Stimulated activated CD4-positive, alpha-beta T cell treated with anti-CD3 and anti-CD28 coated beads, TNF-alpha, amount 100 ng/mL, for 4 hours (primary cell): ENCODE measurements around the gene CCDC122.
"Not testable (repeated sequence)": the region's sequence is repeated elsewhere in the genome, so short reads cannot be mapped to it uniquely, and the experiment has no call there.

ENCODE experiments used
- DNase-seq, 3 experiments: peaks; one replicate each; pipeline ENCODE4 v3.0.0-alpha.2; 2020; ENCODE audit warnings: low read depth in 3 of 3

Gene CCDC122

DNA sequence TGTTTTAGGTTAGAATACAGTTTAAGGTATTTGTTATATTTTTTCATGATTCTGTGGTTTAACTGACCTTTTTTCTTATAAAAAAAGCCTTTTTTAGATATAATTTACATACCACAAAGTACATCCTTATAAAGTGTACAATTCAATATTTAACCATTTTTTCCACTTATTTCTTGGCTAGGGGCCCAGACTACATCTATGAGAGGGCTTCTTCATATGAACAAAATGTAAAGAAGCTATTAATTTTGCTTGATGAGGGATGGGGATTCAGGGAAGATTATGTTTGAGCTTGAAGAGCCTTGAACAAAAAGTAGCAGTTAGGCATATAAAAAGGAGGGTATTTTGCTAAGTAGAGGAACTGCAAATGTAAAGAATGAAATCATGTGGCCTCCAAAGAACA is 2.2 kb downstream of the CCDC122 start:
- no peak for DNase-seq

DNA sequence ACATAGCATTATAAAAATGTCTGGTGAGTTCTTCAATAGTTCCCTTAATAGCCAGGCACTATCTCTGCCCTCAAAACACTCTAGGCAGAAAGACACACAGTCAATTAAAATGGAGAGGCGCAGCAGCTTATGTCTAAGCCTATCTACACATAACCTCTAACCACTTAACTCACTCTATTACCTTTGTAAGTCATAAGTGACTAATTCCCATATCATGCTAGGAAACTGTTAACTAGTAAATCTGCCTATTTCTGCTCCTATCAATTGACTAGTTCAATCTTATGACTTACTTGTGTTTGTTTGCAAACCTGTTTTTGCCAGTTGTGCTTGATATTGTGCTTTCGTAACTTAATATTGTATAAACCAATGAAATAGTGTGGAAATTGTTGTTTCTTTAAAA is 3.2 kb downstream of the CCDC122 start:
- no peak for DNase-seq

DNA sequence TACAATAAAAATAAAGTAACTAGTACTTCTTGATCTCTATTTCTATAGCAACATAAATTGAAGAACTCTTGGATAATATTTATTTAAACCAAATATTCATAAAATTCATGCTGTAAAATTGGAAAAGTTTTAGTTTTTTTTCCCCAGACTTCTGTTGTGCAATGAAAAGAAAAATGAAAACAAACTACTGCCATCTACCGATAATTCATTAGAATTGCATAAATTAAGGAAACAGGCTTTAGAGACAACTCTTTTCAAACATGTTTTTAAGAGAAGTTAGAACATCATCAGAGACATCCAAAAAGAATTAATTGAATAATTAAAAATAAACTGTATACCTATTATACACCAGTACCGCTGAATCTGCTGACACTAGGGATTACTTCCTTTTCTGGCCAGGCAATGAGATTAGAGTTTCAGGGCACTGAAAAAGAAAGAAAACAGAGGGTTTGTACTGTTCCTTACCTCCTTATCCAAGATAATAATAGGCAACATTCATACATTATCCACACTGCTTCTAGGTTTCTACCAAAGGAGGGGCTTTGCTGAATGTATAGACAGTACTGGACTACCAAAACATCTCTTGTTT is 4.9 kb downstream of the CCDC122 start:
- DNase-seq: no peak

DNA sequence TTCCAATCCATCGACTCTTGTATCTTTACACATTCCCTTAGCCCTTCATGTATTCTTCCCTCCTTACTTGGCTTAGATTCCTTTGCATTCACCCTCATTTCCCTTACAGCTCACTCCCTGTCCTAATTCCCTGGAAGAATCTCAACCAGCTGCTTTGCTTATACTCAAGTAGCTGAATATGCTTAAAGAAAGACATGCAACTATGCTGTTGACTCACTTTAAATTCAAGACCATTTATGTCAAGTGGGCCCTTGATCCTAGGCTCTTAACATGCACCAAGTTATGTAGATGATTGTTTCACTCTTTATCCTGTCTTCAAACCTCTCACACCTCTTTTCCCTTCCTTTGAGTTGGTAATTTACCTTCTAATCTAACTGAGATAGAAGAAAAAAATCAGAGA is 7.4 kb downstream of the CCDC122 start:
- DNase-seq: no peak

DNA sequence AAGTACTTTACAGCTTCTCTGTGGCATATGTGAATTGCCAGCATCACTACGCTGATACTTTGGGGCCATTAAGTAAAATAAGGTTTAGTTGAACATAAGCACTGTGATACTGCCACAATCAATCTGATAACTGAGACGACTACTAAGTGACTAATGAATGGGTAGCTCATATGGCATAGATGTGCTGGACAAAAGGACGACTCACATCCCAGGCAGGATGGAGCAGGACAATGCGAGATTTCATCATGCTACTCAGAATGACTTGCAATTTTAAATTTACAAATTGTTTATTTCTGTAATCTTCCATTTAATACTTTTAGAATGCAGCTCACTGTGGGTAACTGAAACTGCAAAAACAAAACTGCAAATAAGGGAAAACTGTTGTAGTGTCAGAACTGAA is 13.6 kb downstream of the CCDC122 start:
- DNase-seq: no peak

DNA sequence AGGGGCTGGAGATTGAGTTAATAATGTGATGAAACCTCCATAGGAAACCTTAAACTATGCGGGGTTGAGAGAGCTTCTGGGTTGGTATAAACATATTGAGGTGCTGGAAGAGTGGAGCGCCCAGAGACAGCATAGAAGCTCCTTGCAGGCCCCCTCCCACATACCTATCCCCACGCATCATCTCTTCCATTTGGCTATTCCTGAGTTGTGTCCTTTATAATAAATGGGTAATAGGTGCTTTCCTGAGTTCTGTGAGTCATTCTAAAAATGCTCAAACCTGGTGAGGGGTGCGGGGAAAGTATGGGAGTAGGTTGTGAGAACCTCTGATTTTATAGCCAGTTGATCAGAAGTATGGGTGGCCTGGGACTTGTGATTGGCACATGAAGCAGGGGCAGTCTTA is 14.6 kb downstream of the CCDC122 start:
- no peak for DNase-seq

DNA sequence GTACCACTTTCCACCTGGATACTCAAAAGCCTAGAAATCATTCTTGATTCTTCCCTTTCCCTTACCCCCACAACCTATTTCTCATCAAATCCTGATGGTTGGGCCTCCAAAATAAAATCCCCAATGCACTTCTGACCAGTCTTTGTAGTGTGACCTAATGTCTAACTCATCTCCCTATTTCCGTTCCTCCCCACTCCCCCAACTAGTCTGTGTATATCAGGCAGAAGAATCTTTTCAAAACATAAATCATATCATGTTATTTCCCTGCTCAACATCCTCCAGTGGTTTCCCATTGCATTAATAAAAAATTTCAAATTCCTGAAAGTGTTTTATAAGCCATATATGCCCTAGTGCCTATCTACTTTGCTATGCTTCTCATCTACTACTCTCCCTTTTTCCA is 17.7 kb downstream of the CCDC122 start:
- no peak for DNase-seq

DNA sequence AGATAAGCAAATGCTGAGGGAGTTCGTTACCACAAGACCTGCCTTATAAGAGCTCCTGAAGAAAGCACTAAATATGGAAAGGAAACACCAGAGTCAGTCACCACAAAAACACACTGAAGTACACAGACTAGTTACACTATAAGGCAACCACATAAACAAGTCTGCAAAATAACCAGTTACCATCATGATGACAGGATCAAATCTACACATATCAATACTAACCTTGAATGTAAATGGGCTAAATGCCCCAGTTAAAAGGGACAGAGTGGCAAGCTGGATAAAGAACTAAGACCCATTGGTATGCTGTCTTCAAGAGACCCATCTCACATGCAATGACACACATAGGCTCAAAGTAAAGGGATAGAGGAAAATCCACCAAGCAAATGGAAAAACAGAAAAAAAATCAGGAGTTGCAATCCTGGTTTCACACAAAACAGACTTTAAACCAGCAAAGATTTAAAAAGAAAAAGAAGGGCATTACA is 26.6 kb downstream of the CCDC122 start:
- DNase-seq: no peak

DNA sequence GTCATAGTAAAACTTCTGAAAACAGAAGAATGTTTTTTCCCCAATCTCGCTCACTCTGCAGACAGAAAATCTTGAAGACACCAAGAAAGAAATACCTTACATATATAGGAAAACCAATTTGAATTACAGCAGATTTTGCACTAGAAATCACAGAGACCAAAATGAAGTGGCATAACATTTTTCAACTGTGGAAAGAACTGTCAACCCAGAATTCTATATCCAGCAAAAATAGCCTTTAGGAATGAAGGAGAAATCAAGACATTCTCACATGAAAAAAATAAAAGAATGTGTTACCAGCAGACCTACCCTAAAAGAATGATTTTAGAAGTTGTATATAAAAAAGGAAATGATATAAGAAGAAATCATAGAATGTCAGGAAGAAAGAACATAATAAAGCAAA is 28.7 kb downstream of the CCDC122 start:
- DNase-seq: no peak

DNA sequence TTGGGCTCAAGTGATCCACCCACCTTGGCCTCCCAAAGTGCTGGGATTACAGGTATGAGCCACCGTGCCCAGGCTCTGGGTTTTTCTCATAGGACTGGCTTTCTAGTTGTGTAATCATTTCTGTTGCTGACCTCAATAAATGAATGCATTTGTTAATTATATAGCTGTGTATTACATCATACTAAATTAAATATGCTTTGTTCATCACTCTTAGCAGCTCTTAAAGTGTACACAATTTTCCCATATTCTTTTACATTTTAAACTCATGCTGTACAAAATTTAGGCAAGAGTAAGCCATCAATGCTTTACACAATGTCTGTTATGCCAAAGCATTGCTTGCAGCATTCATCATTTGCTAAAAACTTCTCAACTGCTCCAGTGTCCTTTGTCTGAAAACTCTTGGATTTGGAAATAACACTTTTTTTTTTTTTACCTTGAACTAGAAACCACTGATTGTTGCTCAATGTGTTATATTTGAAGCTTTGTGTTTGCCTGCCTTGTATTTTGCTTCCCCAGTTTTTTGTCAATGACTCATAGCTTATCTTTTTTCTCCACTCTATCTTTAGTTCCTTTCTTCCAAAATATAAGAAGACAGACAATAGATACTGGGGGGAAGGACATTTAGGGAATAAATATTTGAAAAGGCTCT is 31.4 kb downstream of the CCDC122 start:
- DNase-seq: no peak

DNA sequence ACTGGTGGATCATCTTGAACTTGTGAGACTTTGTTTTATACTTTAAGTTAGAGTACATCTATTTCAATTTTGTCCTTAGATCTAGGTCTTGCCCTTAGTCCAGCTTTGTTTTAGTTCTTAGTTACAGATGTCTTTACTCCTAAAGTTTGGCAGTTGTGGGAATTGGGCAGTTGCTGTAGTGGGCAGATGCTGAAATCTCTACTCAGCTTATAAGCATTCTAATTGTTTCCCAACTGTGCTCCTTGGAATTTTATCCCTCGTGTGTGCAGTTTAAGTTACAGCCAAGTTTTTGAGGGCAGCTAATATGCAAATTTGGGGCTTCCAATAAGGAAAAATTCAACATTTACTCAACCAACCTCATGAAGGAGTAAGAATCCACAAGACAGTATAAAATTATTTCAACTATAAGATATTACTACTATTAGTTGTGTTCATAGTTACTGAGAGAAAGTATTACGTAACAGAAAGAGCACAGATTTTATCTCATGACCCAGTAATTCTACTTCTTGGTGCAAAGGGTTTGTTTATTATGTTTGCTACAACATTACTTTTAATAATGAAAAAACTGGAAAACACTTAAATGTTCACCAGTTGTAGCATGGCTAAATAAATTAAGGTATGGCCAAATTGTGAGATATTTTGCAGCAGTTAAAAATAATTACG is 32.9 kb downstream of the CCDC122 start:
- no peak for DNase-seq

DNA sequence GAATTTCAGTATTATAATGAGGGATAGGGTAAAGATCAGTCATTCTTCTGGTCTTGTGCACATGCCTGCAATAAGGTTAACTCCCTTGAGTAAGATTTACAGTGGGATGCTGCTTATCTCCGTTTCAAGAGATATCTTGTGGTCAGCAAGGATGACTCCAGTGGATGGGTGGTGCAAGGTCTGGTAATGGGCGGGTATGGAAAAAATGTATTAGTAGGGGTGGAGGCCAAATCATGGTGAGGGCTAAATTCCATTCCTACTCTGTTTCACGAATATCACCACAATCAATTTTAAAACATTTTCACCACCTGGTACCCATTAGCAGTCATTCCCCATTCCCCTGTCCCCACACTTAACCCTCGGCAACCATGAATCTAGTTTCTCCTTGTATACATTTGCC is 40.6 kb downstream of the CCDC122 start:
- no peak for DNase-seq

DNA sequence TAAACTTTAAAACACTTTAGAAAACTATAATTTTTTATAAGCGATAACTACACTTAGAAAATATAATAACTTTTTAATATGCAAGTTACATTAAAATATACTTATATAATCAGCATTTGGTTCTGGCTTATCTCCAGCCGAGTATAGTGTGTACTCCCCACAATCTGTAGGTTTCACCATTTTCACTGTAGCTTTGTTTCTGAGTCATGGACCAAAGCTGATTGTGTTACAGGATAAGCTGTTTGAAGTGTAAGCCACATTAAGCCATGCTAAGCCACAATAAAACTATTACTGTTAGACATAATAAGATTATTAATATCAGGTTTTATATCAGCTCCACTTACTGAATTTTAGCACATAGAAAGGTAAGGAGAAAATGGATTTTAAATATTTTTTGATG is 43.8 kb downstream of the CCDC122 start:
- DNase-seq: no peak

DNA sequence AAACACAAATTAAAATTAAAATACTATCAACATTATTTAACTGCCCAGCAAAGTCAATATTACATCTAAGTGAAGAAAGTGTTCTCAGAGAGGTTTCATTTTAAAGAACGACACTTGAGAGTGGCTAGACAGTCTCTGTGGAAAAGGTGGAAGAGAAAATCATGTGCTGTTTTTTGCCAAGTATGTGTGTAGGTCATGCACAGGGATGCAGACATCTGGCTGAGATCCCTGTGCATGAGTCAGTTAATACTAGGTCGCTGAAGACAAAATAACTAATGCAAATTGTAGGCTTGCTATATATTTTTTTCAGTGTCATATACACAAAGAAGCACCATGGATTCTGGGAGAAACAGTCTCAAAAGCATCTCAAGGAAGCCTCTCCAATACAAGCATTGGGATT is 48.5 kb downstream of the CCDC122 start:
- no peak for DNase-seq

DNA sequence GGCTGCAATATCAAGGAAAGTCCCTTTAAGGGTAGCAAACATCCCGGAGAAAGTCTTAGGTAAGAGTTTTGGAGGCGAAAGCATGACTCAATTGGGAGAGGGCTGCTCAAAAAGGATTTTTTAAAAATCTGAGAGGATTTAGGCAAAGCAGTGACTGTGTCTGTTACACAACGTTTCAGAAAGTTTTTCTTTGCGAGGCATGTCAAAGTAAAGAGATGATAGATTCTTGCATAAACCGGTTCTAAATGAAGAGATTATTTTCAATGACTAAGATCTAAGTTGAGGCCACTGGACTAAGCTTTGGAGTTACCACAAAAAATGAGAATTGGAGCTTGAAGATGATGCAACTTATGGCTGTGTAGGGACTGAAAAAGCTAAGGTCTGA is 49.1 kb downstream of the CCDC122 start:
- no peak for DNase-seq

DNA sequence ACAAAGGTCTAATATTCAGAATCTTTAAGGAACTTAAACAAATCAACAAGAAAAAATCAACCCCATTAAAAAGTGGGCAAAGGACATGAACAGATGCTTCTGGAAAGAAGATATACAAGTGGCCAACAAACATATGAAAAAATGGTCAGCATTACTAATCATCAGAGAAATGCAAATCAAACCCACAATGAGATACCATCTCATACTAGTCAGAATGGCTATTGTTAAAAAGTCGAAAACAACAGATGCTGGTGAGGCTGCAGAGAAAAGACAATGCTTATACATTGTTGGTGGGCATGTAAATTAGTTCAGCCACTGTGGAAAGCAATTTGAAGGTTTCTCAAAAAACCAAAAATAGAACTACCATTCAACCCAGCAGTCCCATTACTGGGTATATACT is 54.9 kb downstream of the CCDC122 start:
- DNase-seq: not testable (repeated sequence)

DNA sequence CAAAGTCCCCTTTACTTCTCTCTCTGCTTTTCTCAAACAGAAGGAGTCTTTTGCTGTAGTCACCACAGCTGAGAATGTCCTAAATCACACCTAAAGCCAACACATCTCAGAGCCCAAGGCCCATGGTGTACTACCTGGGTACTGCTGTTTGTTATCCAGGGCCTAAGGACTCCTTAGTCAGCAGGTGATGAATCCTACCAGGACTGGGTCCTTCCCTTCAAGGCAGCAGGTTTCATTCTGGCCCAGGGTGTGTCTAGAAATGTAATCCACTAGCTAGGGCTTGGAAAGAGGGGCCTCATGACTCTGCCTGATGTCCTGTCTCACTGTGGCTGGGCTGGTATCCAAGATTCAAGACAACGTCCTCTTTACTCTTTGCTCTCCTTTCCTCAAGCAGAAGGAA is 56.6 kb downstream of the CCDC122 start:
- DNase-seq: no peak

DNA sequence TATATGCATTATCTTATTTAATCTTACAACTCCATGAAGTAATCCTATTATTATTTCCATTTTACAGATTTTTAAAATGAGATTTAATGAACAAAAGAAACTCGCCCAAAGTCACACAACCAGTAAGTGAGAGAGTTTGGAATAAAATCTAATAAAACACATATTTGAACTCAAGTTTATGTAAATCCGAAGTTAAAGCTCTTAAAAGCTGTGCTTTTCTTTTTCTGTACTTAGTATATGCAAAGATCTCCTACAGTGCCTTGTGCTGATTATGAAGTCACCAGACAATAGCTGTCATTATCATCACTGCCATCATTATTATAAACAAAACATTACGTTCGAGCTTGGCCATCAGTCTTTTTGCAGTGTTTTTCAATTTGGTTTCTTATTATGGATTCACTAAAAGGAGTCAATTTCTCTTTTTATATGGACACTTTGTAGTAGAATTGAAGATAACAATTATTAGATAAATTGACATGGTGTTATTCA is 63.1 kb downstream of the CCDC122 start:
- no peak for DNase-seq

DNA sequence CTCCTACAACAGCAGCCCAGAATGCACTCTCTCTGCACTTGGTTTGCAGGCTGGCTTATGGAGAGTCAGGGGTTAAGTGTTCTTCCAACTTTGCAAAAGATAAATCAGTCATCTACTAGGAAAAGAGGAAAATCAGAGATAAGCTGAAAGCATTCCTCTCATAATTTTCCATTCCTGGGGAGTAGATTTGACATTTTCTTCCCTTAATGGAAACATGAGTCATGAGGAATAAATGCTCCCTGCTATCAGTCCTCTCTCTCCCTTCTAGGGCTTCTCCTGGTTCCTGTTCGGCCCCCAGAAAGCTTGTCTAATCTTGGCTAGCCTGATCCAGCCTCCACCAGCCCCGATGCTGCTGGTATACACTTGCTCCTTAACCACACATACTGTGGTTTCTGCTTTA is 64.3 kb downstream of the CCDC122 start:
- DNase-seq: no peak

DNA sequence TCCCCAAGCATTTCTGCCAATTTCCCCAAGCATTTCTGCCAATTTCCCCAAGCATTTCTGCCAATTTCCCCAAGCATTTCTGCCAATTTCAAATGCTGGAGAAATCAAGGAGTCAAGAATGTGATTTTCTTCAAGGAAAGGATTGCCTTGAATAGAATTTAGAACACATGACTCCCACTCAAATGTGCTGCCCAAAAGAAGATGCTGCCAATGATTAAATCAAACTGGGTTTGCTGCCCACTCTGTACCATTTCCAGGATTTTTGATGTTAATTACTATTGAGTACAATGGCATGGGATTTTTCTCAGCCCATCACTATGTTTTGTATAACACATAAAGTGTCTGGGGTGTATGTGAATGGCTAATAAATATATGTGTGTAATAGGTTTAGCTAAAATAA is 70.9 kb downstream of the CCDC122 start:
- DNase-seq: no peak

DNA sequence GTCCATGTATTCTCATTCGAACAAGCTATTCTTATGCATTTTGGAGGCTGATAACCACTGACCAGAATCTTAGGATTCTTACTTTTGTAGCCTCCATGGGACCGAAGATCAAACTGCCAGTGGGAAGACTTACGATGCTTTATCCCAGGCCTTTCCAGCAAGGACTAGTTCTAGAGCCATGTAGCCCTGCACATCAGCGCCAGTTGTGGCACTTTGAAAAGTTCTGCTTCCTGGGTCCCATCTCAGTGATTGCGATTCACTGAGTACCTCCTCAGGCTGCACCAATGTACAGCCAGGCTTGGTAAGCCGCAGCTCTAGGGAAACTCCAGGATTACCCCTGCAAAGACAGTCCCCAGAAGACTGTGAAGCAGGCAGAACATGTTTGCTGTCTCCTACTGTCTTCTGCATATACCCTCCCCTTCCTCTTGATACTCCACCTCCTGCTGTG is 73.8 kb downstream of the CCDC122 start:
- DNase-seq: no peak

DNA sequence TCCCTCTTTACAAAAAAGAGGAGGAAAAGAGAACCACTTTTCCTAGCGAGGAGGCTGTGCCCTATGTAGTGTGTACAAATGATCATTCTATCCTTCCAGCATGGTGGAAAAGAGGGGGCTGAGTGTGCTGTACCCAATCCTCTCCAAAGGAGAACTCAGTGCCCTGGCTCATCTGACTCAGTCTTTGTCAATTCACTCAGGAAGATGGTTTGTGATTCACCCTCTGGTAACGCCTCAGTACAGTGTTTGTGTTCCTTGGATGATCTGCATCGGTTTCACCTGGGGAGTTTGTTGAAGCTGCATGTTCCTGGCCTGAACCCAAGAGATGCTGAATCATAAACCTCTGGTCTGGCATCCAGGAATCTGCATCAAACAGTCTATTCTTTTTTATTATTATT is 74.5 kb downstream of the CCDC122 start:
- DNase-seq: no peak

DNA sequence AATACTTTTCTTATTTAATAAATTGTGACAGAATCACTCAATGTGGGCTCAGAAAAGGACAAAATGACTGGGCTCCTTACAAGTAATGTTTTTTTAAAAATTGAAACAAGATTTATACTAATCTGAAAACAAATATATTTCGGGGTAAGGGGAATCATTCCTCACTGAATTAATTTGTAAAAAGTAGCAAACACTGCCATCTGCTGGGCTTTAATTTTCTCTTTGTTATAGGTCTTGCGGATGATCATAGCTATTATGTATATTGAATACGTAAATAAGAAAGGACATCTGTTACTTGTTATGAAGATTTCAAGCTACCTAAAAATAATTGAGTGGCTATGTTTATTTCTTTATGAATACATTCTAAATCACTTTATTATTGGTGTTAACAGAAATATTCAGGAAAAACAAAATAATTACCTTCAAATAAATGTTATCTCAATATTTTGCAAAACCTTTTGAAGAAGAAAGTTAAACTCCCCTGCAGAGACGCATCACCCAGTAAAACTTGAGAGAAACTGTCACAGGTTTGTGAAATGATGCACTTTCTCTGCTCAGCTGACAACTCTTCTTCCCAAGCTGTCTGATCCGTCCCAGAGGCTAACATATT is 75.0 kb downstream of the CCDC122 start:
- DNase-seq: no peak
